HEK293 (cell line): ENCODE results near the gene PACRG.

Experiments used
- CTCF ChIA-PET: fragments of 350-600 bp; formaldehyde crosslinking; extraction: SDS; loops from one replicate; lab custom pipeline; 2021; ENCODE audit warnings: antibody characterized with exemption; lab: Yijun Ruan, JAX
- POLR2A ChIA-PET: fragments of 300-600 bp; formaldehyde crosslinking; extraction: SDS; loops from one replicate; lab custom pipeline; 2020; ENCODE audit warnings: antibody characterized with exemption, inconsistent platforms; lab: Yijun Ruan, JAX
- H3K27ac ChIP-seq: fragments of 200-500 bp; sonication (Bioruptor generic); 2 replicates; pipeline ENCODE4 v1.5.1; 2014; ENCODE audit warnings: low read depth, low read length, control low read depth, inconsistent platforms; ENCODE audit errors: extremely low read depth
- H3K36me3 ChIP-seq, 2 experiments: fragments of 200-500 bp in 1 of 2; sonication (Bioruptor generic) in 1 of 2; 1 replicate in 1 of 2; 2 replicates in 1 of 2; pipeline ENCODE4 v1.5.1; 2014 to 2017; ENCODE audit warnings: inconsistent platforms in 2 of 2, low read length in 2 of 2; ENCODE audit not compliant: control insufficient read depth in 2 of 2, insufficient read depth in 1 of 2
- H3K4me1 ChIP-seq: fragments of 200-500 bp; sonication (Bioruptor generic); 2 replicates; pipeline ENCODE4 v1.5.1; 2014; ENCODE audit warnings: mild to moderate bottlenecking, low read length, inconsistent platforms; ENCODE audit not compliant: control insufficient read depth, insufficient read depth
- H3K4me3 ChIP-seq: 2 replicates; pipeline ENCODE4 v1.5.1; 2011; ENCODE audit warnings: low read depth, mild to moderate bottlenecking, control low read depth, low read length, moderate library complexity
- H3K9me3 ChIP-seq: fragments of 200-500 bp; sonication (Bioruptor generic); 2 replicates; pipeline ENCODE4 v1.5.1; 2014; ENCODE audit warnings: low read depth, low read length, inconsistent platforms; ENCODE audit not compliant: control insufficient read depth, insufficient read depth
- EGR2 ChIP-seq: fragments of 450-650 bp; formaldehyde crosslinking; IDR thresholded peaks from 2 replicates; pipeline ENCODE4 v1.5.1; 2016; ENCODE audit warnings: low read depth, missing biosample characterization, missing genetic modification characterization
- FEZF1 ChIP-seq: fragments of 450-650 bp; formaldehyde crosslinking; IDR thresholded peaks from 2 replicates; pipeline ENCODE4 v1.5.1; 2016; ENCODE audit warnings: missing biosample characterization, missing genetic modification characterization
- KLF8 ChIP-seq: fragments of 450-650 bp; formaldehyde crosslinking; IDR thresholded peaks from 2 replicates; pipeline ENCODE4 v1.5.1; 2016; ENCODE audit warnings: missing biosample characterization, missing genetic modification characterization
- KLF9 ChIP-seq: fragments of 450-650 bp; formaldehyde crosslinking; IDR thresholded peaks from 2 replicates; pipeline ENCODE4 v1.5.1; 2016; ENCODE audit warnings: missing biosample characterization, missing genetic modification characterization, low read depth
- MYNN ChIP-seq: fragments of 450-650 bp; formaldehyde crosslinking; IDR thresholded peaks from 2 replicates; pipeline ENCODE4 v1.5.1; 2016; ENCODE audit warnings: missing biosample characterization, missing genetic modification characterization, borderline replicate concordance
- PATZ1 ChIP-seq: fragments of 450-650 bp; formaldehyde crosslinking; IDR thresholded peaks from 2 replicates; pipeline ENCODE4 v1.5.1; 2016; ENCODE audit warnings: missing biosample characterization, missing genetic modification characterization
- SP3 ChIP-seq: fragments of 450-650 bp; formaldehyde crosslinking; IDR thresholded peaks from 2 replicates; pipeline ENCODE4 v1.5.1; 2016; ENCODE audit warnings: missing biosample characterization, missing genetic modification characterization
- SP7 ChIP-seq: fragments of 450-650 bp; formaldehyde crosslinking; IDR thresholded peaks from 2 replicates; pipeline ENCODE4 v1.5.1; 2016; ENCODE audit warnings: missing biosample characterization, missing genetic modification characterization
- ZBTB10 ChIP-seq: fragments of 450-650 bp; formaldehyde crosslinking; IDR thresholded peaks from 2 replicates; pipeline ENCODE4 v1.5.1; 2016; ENCODE audit warnings: missing biosample characterization, missing genetic modification characterization
- ZBTB6 ChIP-seq: fragments of 450-650 bp; formaldehyde crosslinking; IDR thresholded peaks from 2 replicates; pipeline ENCODE4 v1.5.1; 2017; ENCODE audit warnings: missing biosample characterization, missing genetic modification characterization
- ZBTB7A ChIP-seq: fragments of 450-650 bp; formaldehyde crosslinking; IDR thresholded peaks from 2 replicates; pipeline ENCODE4 v1.5.1; 2016; ENCODE audit warnings: low read depth, missing biosample characterization, missing genetic modification characterization
- ZNF121 ChIP-seq: fragments of 450-650 bp; formaldehyde crosslinking; IDR thresholded peaks from 2 replicates; pipeline ENCODE4 v1.5.1; 2016; ENCODE audit warnings: missing biosample characterization, missing genetic modification characterization
- ZNF138 ChIP-seq: fragments of 450-650 bp; formaldehyde crosslinking; IDR thresholded peaks from 2 replicates; pipeline ENCODE4 v1.5.1; 2016; ENCODE audit warnings: missing biosample characterization, missing genetic modification characterization, borderline replicate concordance
- ZNF266 ChIP-seq: fragments of 450-650 bp; formaldehyde crosslinking; IDR thresholded peaks from 2 replicates; pipeline ENCODE4 v1.5.1; 2016; ENCODE audit warnings: missing biosample characterization, missing genetic modification characterization, low read depth
- ZNF280D ChIP-seq: fragments of 450-650 bp; formaldehyde crosslinking; IDR thresholded peaks from 2 replicates; pipeline ENCODE4 v1.5.1; 2016; ENCODE audit warnings: missing biosample characterization, missing genetic modification characterization
- ZNF548 ChIP-seq: fragments of 450-650 bp; formaldehyde crosslinking; IDR thresholded peaks from 2 replicates; pipeline ENCODE4 v1.5.1; 2016; ENCODE audit warnings: missing biosample characterization, missing genetic modification characterization
- ZNF549 ChIP-seq: fragments of 450-650 bp; IDR thresholded peaks from 2 replicates; pipeline ENCODE4 v1.5.1; 2018; ENCODE audit warnings: missing biosample characterization, missing genetic modification characterization, mild to moderate bottlenecking, inconsistent platforms, moderate library complexity
- ZNF660 ChIP-seq: fragments of 450-650 bp; IDR thresholded peaks from 2 replicates; pipeline ENCODE4 v1.5.1; 2018; ENCODE audit warnings: missing biosample characterization, mild to moderate bottlenecking, missing genetic modification characterization
- ZSCAN30 ChIP-seq: fragments of 450-650 bp; IDR thresholded peaks from 2 replicates; pipeline ENCODE4 v1.5.1; 2018; ENCODE audit warnings: missing biosample characterization, mild to moderate bottlenecking, missing genetic modification characterization, moderate library complexity
- TF ChIP-seq, protein P1 (sequence below): fragments of 450-650 bp; formaldehyde crosslinking; IDR thresholded peaks from 2 replicates; pipeline ENCODE4 v1.5.1; 2016; ENCODE audit warnings: missing biosample characterization, missing genetic modification characterization

PACRG gene

GRCh38 chr6:163162007-163162873 lies 434.5 kb downstream of the PACRG start:
- CTCF ChIA-PET: interaction anchor here (1.3 kb wide), 1 partner anchor 8 kb away, joined by 8 read pairs; no protein-coding TSS in a partner anchor
- H3K36me3 ChIP-seq: no peaks in the 10 kb centered on the region
- H3K4me1 ChIP-seq: no peaks in the 10 kb centered on the region
- POLR2A ChIA-PET: no interaction called here
- H3K9me3 ChIP-seq: no peaks in the 10 kb centered on the region
- no peak overlapping the region for H3K4me3 ChIP-seq
- no peak overlapping the region for H3K27ac ChIP-seq
- no peak for TF ChIP-seq ZNF121 (tag by site-specific recombination)
- no peak for TF ChIP-seq ZSCAN30
- TF ChIP-seq SP3 (tag by site-specific recombination): no peak
- no peak for TF ChIP-seq KLF8 (tag by site-specific recombination)
- no peak for TF ChIP-seq ZBTB6 (tag by site-specific recombination)
- no peak for TF ChIP-seq PATZ1 (tag by site-specific recombination)
- no peak for TF ChIP-seq ZBTB7A (tag by site-specific recombination)
- no peak for TF ChIP-seq ZNF280D
- TF ChIP-seq ZNF548 (tag by site-specific recombination): no peak
- TF ChIP-seq KLF9 (tag by site-specific recombination): no peak
- TF ChIP-seq ZNF660 (tag by site-specific recombination): no peak
- TF ChIP-seq MYNN (tag by site-specific recombination): no peak
- TF ChIP-seq FEZF1: no peak
- TF ChIP-seq, protein P1, sequence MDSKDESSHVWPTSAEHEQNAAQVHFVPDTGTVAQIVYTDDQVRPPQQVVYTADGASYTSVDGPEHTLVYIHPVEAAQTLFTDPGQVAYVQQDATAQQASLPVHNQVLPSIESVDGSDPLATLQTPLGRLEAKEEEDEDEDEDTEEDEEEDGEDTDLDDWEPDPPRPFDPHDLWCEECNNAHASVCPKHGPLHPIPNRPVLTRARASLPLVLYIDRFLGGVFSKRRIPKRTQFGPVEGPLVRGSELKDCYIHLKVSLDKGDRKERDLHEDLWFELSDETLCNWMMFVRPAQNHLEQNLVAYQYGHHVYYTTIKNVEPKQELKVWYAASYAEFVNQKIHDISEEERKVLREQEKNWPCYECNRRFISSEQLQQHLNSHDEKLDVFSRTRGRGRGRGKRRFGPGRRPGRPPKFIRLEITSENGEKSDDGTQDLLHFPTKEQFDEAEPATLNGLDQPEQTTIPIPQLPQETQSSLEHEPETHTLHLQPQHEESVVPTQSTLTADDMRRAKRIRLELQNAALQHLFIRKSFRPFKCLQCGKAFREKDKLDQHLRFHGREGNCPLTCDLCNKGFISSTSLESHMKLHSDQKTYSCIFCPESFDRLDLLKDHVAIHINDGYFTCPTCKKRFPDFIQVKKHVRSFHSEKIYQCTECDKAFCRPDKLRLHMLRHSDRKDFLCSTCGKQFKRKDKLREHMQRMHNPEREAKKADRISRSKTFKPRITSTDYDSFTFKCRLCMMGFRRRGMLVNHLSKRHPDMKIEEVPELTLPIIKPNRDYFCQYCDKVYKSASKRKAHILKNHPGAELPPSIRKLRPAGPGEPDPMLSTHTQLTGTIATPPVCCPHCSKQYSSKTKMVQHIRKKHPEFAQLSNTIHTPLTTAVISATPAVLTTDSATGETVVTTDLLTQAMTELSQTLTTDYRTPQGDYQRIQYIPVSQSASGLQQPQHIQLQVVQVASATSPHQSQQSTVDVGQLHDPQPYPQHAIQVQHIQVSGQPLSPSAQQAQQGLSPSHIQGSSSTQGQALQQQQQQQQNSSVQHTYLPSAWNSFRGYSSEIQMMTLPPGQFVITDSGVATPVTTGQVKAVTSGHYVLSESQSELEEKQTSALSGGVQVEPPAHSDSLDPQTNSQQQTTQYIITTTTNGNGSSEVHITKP (tag by site-specific recombination): no peak
- no peak for TF ChIP-seq SP7 (tag by site-specific recombination)
- TF ChIP-seq EGR2 (tag by site-specific recombination): no peak
- TF ChIP-seq ZNF138 (tag by site-specific recombination): no peak
- no peak for TF ChIP-seq ZNF549 (tag by site-specific recombination)
- TF ChIP-seq ZBTB10: no peak
- no peak for TF ChIP-seq ZNF266 (tag by site-specific recombination)
- TF ChIP-seq, all 188 proteins: peak for 0
